ENCODE data around the gene NPAS3. TPM values are rescaled to one million over a fixed set of nuclear protein-coding genes. Genes with fewer than 3 reads are reported as not detected.

The NPAS3 gene
- total RNA-seq, 1 experiment from 2014 or later = not detected

GRCh38 chr14:33590891-33591630 lies 652.4 kb downstream of the NPAS3 start:
- ChIA-PET RAD21 (ENCODE audit: low non-redundant PET in 1 of 2, low total read pairs in 2 of 2, uncharacterized antibody in 2 of 2, unreplicated experiment in 2 of 2) (no interaction called here), POLR2A (no interaction called here), CTCF (no interaction called here)
- Histone ChIP-seq H3K4me3 (replicated peaks in 1 of 2; ENCODE audit: low read depth in 1 of 2, low read length in 2 of 2) (no peak overlapping the region), H3K27ac (ENCODE audit: low read depth, low read length) (no peak overlapping the region), H3K4me2 (ENCODE audit: low read length) (no peak overlapping the region), H3K4me1 (ENCODE audit: control insufficient read depth in 1 of 2, insufficient read depth in 2 of 2, low read length in 2 of 2) (no peaks in the 10 kb centered on the region), H3K9me3 (ENCODE audit: control insufficient read depth in 1 of 2, insufficient read depth in 1 of 2, low read depth in 1 of 2, low read length in 2 of 2) (no peaks in the 10 kb centered on the region), H3K79me2 (ENCODE audit: insufficient read depth, low read length) (no peaks in the 10 kb centered on the region), H3K27me3 (ENCODE audit: insufficient read depth, low read length) (no peaks in the 10 kb centered on the region), H3K9me2 (ENCODE audit: insufficient read depth) (no peaks in the 10 kb centered on the region), H3K9ac (ENCODE audit: low read length) (no peak overlapping the region), H3K36me3 (ENCODE audit: control insufficient read depth in 1 of 2, insufficient read depth in 2 of 2, low read length in 2 of 2) (no peaks in the 10 kb centered on the region), H2AFZ (ENCODE audit: low read depth, low read length, poor library complexity, severe bottlenecking) (no peak overlapping the region), H4K20me1 (ENCODE audit: insufficient read depth) (no peaks in the 10 kb centered on the region)
- ATAC-seq (no peak), DNase-seq (ENCODE audit: low read depth, low spot score) (no peak)
- intact Hi-C loops (cut with micrococcal nuclease) = no loop called here
- no TSS peak for BruUV-seq (replicated peaks)
- TF ChIP-seq CTCF (IDR thresholded peaks at IDR 0.05 in 2 of 3, conservative IDR thresholded peaks at IDR 0.05 in 1 of 3; ENCODE audit: borderline replicate concordance in 1 of 3, insufficient read depth in 1 of 3, low read depth in 2 of 3, low read length in 2 of 3) (no peak), RAD21 (IDR thresholded peaks at IDR 0.05; ENCODE audit: low read depth) (no peak), SP1 (IDR thresholded peaks at IDR 0.05; ENCODE audit: low read depth) (no peak), MAX (IDR thresholded peaks at IDR 0.05) (no peak), CBX3 (IDR thresholded peaks at IDR 0.05; ENCODE audit: low read depth) (no peak), EZH2phosphoT487 (IDR thresholded peaks at IDR 0.05; ENCODE audit: borderline replicate concordance) (no peak), POLR2AphosphoS5 (IDR thresholded peaks at IDR 0.05; ENCODE audit: low read depth, low read length) (no peak), YY1 (IDR thresholded peaks at IDR 0.05; ENCODE audit: extremely low read depth, insufficient replicate concordance, low read depth, low read length) (no peak), ATF3 (IDR thresholded peaks at IDR 0.05) (no peak), JUND (IDR thresholded peaks at IDR 0.05) (no peak)
